ENCODE results near the gene KIF1C.
"Not testable (repeated sequence)": the region's sequence is repeated elsewhere in the genome, so short reads cannot be mapped to it uniquely, and the experiment has no call there.

Gene KIF1C

DNA sequence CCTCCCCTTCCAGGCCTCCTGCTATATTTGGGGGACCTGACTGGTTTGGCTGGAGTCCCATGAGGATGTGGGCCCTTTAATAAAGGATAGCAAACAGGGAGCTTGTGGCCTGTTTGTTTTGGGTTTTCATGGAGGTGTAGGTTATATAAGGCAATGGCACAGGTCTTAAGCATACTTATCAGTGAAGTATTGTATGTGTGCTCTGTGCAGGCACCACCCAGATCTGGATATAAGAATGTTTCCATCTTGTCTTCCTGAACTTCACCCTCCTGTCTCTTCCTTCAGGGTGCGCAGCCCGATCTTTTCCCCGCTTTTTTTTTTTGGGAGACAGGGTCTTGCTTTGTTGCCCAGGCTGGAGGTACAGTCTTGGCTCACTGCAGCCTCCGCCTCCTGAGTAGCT, 26.9 kb downstream of the KIF1C start:
- no peak overlapping the region for H3K4me2 ChIP-seq (ENCODE audit: low read length, poor library complexity, severe bottlenecking)
- no peak overlapping the region for H2BK5ac ChIP-seq (ENCODE audit: low read depth, low read length, poor library complexity, severe bottlenecking)
- WGBS: 96% methylated on average over 4 of the region's 4 CpGs
- H3K27ac ChIP-seq (ENCODE audit: low read length, poor library complexity, severe bottlenecking): no peak overlapping the region
- no peak overlapping the region for H4K91ac ChIP-seq (ENCODE audit: low read length)
- no peak overlapping the region for H3K4ac ChIP-seq (ENCODE audit: low read depth in 1 of 2, low read length in 2 of 2)
- H3K4me1 ChIP-seq (ENCODE audit: control insufficient read depth, insufficient read depth, low read depth, low read length): peaks cover 6% of the 10 kb centered on the region
- H3K27me3 ChIP-seq (ENCODE audit: control insufficient read depth in 1 of 2, insufficient read depth in 1 of 2, low read length in 2 of 2): no peaks in the 10 kb centered on the region
- no peak overlapping the region for H3K23ac ChIP-seq (ENCODE audit: low read length in 2 of 2)
- H3K36me3 ChIP-seq (ENCODE audit: control insufficient read depth in 1 of 2, insufficient read depth in 2 of 2, low read depth in 1 of 2, low read length in 2 of 2): peaks cover 52 to 53% of the 10 kb centered on the region in 2 experiments
- H2BK12ac ChIP-seq (ENCODE audit: low read length in 2 of 2): no peak overlapping the region
- H2AK5ac ChIP-seq (ENCODE audit: low read length, severe bottlenecking): no peak overlapping the region
- H4K8ac ChIP-seq (ENCODE audit: low read length): no peak overlapping the region
- H3K18ac ChIP-seq (ENCODE audit: low read depth in 1 of 2, low read length in 2 of 2): no peak overlapping the region
- no peak overlapping the region for H2BK15ac ChIP-seq (ENCODE audit: low read depth, poor library complexity, severe bottlenecking)
- H3K9ac ChIP-seq (ENCODE audit: low read length): no peak overlapping the region
- no peaks in the 10 kb centered on the region for H3K9me3 ChIP-seq (ENCODE audit: control insufficient read depth, low read length)
- DNase-seq: no peak
- no peak overlapping the region for H3K14ac ChIP-seq (ENCODE audit: low read length in 2 of 2)
- H2BK120ac ChIP-seq (ENCODE audit: low read depth, low read length): no peak overlapping the region
- H3K4me3 ChIP-seq (ENCODE audit: insufficient read depth in 1 of 2, low read depth in 1 of 2, low read length in 2 of 2): no peak overlapping the region
- no peak overlapping the region for H2AFZ ChIP-seq (ENCODE audit: low read depth, low read length)
- peaks cover 23% of the 10 kb centered on the region for H3K79me1 ChIP-seq (replicated peaks; ENCODE audit: low read length, poor library complexity, severe bottlenecking)

DNA sequence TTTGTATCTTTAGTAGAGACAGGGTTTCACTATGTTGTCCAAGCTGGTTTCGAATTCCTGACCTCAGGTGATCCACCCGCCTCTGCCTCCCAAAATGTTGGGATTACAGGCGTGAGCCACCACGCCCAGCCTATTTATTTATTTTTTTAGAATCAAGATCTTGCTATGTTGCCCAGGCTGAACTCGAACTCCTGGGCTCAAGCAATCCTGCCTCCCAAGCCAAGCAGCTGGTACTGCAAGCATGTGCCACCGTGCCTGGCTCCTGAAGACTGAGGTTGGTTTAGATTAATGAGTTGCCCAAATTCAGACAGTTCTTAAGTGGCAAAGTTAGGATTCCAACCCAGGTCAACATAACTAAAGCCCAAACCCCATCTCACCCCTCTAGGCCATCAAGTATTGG, 29.5 kb downstream of the KIF1C start:
- H3K14ac ChIP-seq (ENCODE audit: low read length in 2 of 2): no peak overlapping the region
- no peak for DNase-seq
- WGBS: 97% methylated on average over 6 of the region's 6 CpGs
- no peak overlapping the region for H2BK12ac ChIP-seq (ENCODE audit: low read length in 2 of 2)
- no peak overlapping the region for H3K23ac ChIP-seq (ENCODE audit: low read length in 2 of 2)
- no peak overlapping the region for H3K9ac ChIP-seq (ENCODE audit: low read length)
- H3K4me1 ChIP-seq (ENCODE audit: control insufficient read depth, insufficient read depth, low read depth, low read length): peaks cover 6% of the 10 kb centered on the region
- no peaks in the 10 kb centered on the region for H3K9me3 ChIP-seq (ENCODE audit: control insufficient read depth, low read length)
- no peak overlapping the region for H2AFZ ChIP-seq (ENCODE audit: low read depth, low read length)
- H3K27me3 ChIP-seq (ENCODE audit: control insufficient read depth in 1 of 2, insufficient read depth in 1 of 2, low read length in 2 of 2): no peaks in the 10 kb centered on the region
- peaks cover 25 to 27% of the 10 kb centered on the region in 2 experiments for H3K36me3 ChIP-seq (ENCODE audit: control insufficient read depth in 1 of 2, insufficient read depth in 2 of 2, low read depth in 1 of 2, low read length in 2 of 2)
- no peak overlapping the region for H4K8ac ChIP-seq (ENCODE audit: low read length)
- no peak overlapping the region for H2BK15ac ChIP-seq (ENCODE audit: low read depth, poor library complexity, severe bottlenecking)
- no peak overlapping the region for H4K91ac ChIP-seq (ENCODE audit: low read length)
- peaks cover 12% of the 10 kb centered on the region for H3K79me1 ChIP-seq (replicated peaks; ENCODE audit: low read length, poor library complexity, severe bottlenecking)
- H2BK120ac ChIP-seq (ENCODE audit: low read depth, low read length): no peak overlapping the region
- no peak overlapping the region for H3K4me3 ChIP-seq (ENCODE audit: insufficient read depth in 1 of 2, low read depth in 1 of 2, low read length in 2 of 2)
- no peak overlapping the region for H3K4ac ChIP-seq (ENCODE audit: low read depth in 1 of 2, low read length in 2 of 2)
- H3K27ac ChIP-seq (ENCODE audit: low read length, poor library complexity, severe bottlenecking): no peak overlapping the region
- H2BK5ac ChIP-seq (ENCODE audit: low read depth, low read length, poor library complexity, severe bottlenecking): no peak overlapping the region
- no peak overlapping the region for H2AK5ac ChIP-seq (ENCODE audit: low read length, severe bottlenecking)
- H3K18ac ChIP-seq (ENCODE audit: low read depth in 1 of 2, low read length in 2 of 2): no peak overlapping the region
- H3K4me2 ChIP-seq (ENCODE audit: low read length, poor library complexity, severe bottlenecking): no peak overlapping the region

DNA sequence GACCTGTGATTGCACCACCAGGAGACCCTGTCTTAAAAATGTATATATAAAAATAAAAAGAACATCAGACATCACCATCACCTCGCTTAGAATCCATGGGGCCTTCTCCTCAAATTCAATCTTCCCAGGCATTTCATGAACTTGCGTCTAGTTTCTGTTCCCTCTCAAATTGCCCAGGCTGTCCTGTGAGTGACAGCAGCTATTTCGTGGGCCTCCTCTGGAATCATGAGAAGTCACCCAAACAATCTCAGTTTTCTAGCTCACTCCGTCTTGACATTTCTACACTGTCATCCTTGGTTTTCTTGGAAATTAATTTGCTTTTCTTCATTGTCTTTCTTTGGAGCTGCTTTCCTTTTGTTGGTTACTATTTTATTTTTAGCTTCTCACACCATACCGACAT, 30.2 kb downstream of the KIF1C start:
- peaks cover 6% of the 10 kb centered on the region for H3K4me1 ChIP-seq (ENCODE audit: control insufficient read depth, insufficient read depth, low read depth, low read length)
- H3K4me2 ChIP-seq (ENCODE audit: low read length, poor library complexity, severe bottlenecking): no peak overlapping the region
- H2AFZ ChIP-seq (ENCODE audit: low read depth, low read length): no peak overlapping the region
- DNase-seq: no peak
- H4K91ac ChIP-seq (ENCODE audit: low read length): no peak overlapping the region
- no peak overlapping the region for H3K18ac ChIP-seq (ENCODE audit: low read depth in 1 of 2, low read length in 2 of 2)
- H2BK12ac ChIP-seq (ENCODE audit: low read length in 2 of 2): no peak overlapping the region
- no peaks in the 10 kb centered on the region for H3K27me3 ChIP-seq (ENCODE audit: control insufficient read depth in 1 of 2, insufficient read depth in 1 of 2, low read length in 2 of 2)
- H3K79me1 ChIP-seq (replicated peaks; ENCODE audit: low read length, poor library complexity, severe bottlenecking): peaks cover 11% of the 10 kb centered on the region
- no peak overlapping the region for H2AK5ac ChIP-seq (ENCODE audit: low read length, severe bottlenecking)
- no peak overlapping the region for H3K23ac ChIP-seq (ENCODE audit: low read length in 2 of 2)
- no peak overlapping the region for H3K4me3 ChIP-seq (ENCODE audit: insufficient read depth in 1 of 2, low read depth in 1 of 2, low read length in 2 of 2)
- H3K9ac ChIP-seq (ENCODE audit: low read length): no peak overlapping the region
- 70% methylated on average over 3 of the region's 5 CpGs for WGBS
- H3K9me3 ChIP-seq (ENCODE audit: control insufficient read depth, low read length): no peaks in the 10 kb centered on the region
- H3K36me3 ChIP-seq (ENCODE audit: control insufficient read depth in 1 of 2, insufficient read depth in 2 of 2, low read depth in 1 of 2, low read length in 2 of 2): peaks cover 20 to 23% of the 10 kb centered on the region in 2 experiments
- no peak overlapping the region for H3K4ac ChIP-seq (ENCODE audit: low read depth in 1 of 2, low read length in 2 of 2)
- no peak overlapping the region for H3K27ac ChIP-seq (ENCODE audit: low read length, poor library complexity, severe bottlenecking)
- no peak overlapping the region for H2BK15ac ChIP-seq (ENCODE audit: low read depth, poor library complexity, severe bottlenecking)
- no peak overlapping the region for H2BK5ac ChIP-seq (ENCODE audit: low read depth, low read length, poor library complexity, severe bottlenecking)
- no peak overlapping the region for H2BK120ac ChIP-seq (ENCODE audit: low read depth, low read length)
- H3K14ac ChIP-seq (ENCODE audit: low read length in 2 of 2): no peak overlapping the region
- H4K8ac ChIP-seq (ENCODE audit: low read length): no peak overlapping the region

DNA sequence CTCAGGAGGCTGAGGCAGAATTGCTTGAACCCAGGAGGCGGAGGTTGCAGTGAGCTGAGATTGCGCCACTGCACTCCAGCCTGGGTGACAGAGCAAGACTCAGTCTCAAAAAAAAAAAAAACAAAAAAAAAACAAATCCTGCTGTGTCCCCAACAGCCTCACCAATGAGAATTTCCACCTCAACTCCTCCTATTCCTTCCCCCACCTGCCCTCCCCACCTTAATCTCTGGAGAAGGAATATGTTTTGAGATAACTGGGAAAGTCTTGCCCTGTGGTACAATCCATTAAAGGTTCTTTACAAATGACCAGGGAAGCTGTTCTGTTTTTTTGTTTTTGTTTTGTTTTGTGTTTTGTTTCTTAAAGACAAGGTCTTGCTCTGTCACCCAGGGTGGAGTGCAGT, 32.4 kb downstream of the KIF1C start:
- H2BK15ac ChIP-seq (ENCODE audit: low read depth, poor library complexity, severe bottlenecking); H2BK120ac ChIP-seq (ENCODE audit: low read depth, low read length); H2AFZ ChIP-seq (ENCODE audit: low read depth, low read length); H4K8ac ChIP-seq (ENCODE audit: low read length); H3K23ac ChIP-seq (ENCODE audit: low read length in 2 of 2); H3K27ac ChIP-seq (ENCODE audit: low read length, poor library complexity, severe bottlenecking); H3K27me3 ChIP-seq (ENCODE audit: control insufficient read depth in 1 of 2, insufficient read depth in 1 of 2, low read length in 2 of 2); H3K4me1 ChIP-seq (ENCODE audit: control insufficient read depth, insufficient read depth, low read depth, low read length); H4K91ac ChIP-seq (ENCODE audit: low read length); H3K18ac ChIP-seq (ENCODE audit: low read depth in 1 of 2, low read length in 2 of 2); H3K9ac ChIP-seq (ENCODE audit: low read length); H2AK5ac ChIP-seq (ENCODE audit: low read length, severe bottlenecking); H2BK5ac ChIP-seq (ENCODE audit: low read depth, low read length, poor library complexity, severe bottlenecking); H3K4me2 ChIP-seq (ENCODE audit: low read length, poor library complexity, severe bottlenecking); H3K79me1 ChIP-seq (replicated peaks; ENCODE audit: low read length, poor library complexity, severe bottlenecking); H2BK12ac ChIP-seq (ENCODE audit: low read length in 2 of 2); H3K4ac ChIP-seq (ENCODE audit: low read depth in 1 of 2, low read length in 2 of 2); H3K9me3 ChIP-seq (ENCODE audit: control insufficient read depth, low read length); H3K14ac ChIP-seq (ENCODE audit: low read length in 2 of 2); H3K36me3 ChIP-seq (ENCODE audit: control insufficient read depth in 1 of 2, insufficient read depth in 2 of 2, low read depth in 1 of 2, low read length in 2 of 2); H3K4me3 ChIP-seq (ENCODE audit: insufficient read depth in 1 of 2, low read depth in 1 of 2, low read length in 2 of 2); DNase-seq: not testable (repeated sequence)
- 97% methylated on average over 2 of the region's 2 CpGs for WGBS

All from mesenchymal stem cell (in vitro differentiated cells and primary cell).